Caco-2 (cell line): ENCODE measurements around the gene KCNJ12. TPM values are rescaled to one million over a fixed set of nuclear protein-coding genes. Genes with fewer than 3 reads are reported as not detected.

ENCODE experiments used
- BruUV-seq: library from RNA; stranded (reverse); fragments of 400-500 nt; replicated peaks from 2 replicates; lab custom pipeline; 2021; lab: Mats Ljungman, UMichigan
- CTCF ChIA-PET: fragments of 300-600 bp; sonication (Branson Sonifier 250); formaldehyde crosslinking; loops from one replicate; lab custom pipeline; 2022; ENCODE audit warnings: antibody characterized with exemption; lab: Charles Lee
- POLR2A ChIA-PET: fragments of 300-600 bp; sonication (Branson Sonifier 250); formaldehyde crosslinking; loops from one replicate; lab custom pipeline; 2022; ENCODE audit warnings: antibody characterized with exemption; lab: Charles Lee
- DNase-seq, 2 experiments: peaks; one replicate each; pipeline versions ENCODE4 v3.0.0 to v3.0.0-alpha.2; 2020 to 2022
- H3K27me3 ChIP-seq: replicated peaks from 2 replicates; pipeline ENCODE4 v1.6.0; 2011; ENCODE audit warnings: low read length; ENCODE audit not compliant: control insufficient read depth, insufficient read depth
- H3K36me3 ChIP-seq: 2 replicates; pipeline ENCODE4 v1.5.1; 2011; ENCODE audit warnings: low read length; ENCODE audit not compliant: control insufficient read depth, insufficient read depth
- H3K4me1 ChIP-seq: fragments of 250-450 bp; sonication (Bioruptor Pico); 2 replicates; pipeline ENCODE4 v1.5.1; 2020; ENCODE audit warnings: mild to moderate bottlenecking
- H3K4me3 ChIP-seq: 2 replicates; pipeline ENCODE4 v1.5.1; 2011; ENCODE audit warnings: low read depth, mild to moderate bottlenecking, control low read depth, low read length
- H3K9me3 ChIP-seq: fragments of 250-450 bp; sonication (Bioruptor Pico); 2 replicates; pipeline ENCODE4 v1.5.1; 2020; ENCODE audit warnings: mild to moderate bottlenecking, moderate library complexity
- H3K27ac Mint-ChIP-seq: one replicate; pipeline ENCODE4 v1.8.0; 2022; ENCODE audit warnings: mixed read lengths; ENCODE audit not compliant: unreplicated experiment
- H3K27me3 Mint-ChIP-seq: one replicate; pipeline ENCODE4 v1.8.0; 2022; ENCODE audit warnings: mixed read lengths; ENCODE audit not compliant: insufficient read depth, unreplicated experiment
- H3K36me3 Mint-ChIP-seq: one replicate; pipeline ENCODE4 v1.8.0; 2022; ENCODE audit warnings: mild to moderate bottlenecking, mixed read lengths; ENCODE audit not compliant: insufficient read depth, unreplicated experiment
- H3K4me1 Mint-ChIP-seq: one replicate; pipeline ENCODE4 v1.8.0; 2022; ENCODE audit warnings: low read depth, mixed read lengths; ENCODE audit not compliant: unreplicated experiment
- H3K4me3 Mint-ChIP-seq: one replicate; pipeline ENCODE4 v1.8.0; 2022; ENCODE audit warnings: mild to moderate bottlenecking, moderate library complexity, mixed read lengths; ENCODE audit not compliant: unreplicated experiment
- H3K9me3 Mint-ChIP-seq: one replicate; pipeline ENCODE4 v1.8.0; 2022; ENCODE audit warnings: mixed read lengths; ENCODE audit not compliant: unreplicated experiment
- intact Hi-C: fragments of 100-400 bp; cut with micrococcal nuclease; formaldehyde crosslinking; loops from one replicate; pipeline ENCODE4 v1.10.0; 2022; ENCODE audit not compliant: unreplicated experiment
- total RNA-seq: library from RNA; stranded (reverse); gene quantifications from 2 replicates; pipeline ENCODE4 v1.2.3, GENCODE V29; 2022
- TF ChIP-seq, protein P1 (sequence below), 2 experiments: fragments of 200-600 bp in 1 of 2; IDR thresholded peaks; 1 replicate in 1 of 2; 2 replicates in 1 of 2; pipeline versions ENCODE4 v1.5.1 to v1.8.0; 2011 to 2022; ENCODE audit warnings: antibody characterized with exemption in 1 of 2, control low read depth in 1 of 2, inconsistent platforms in 1 of 2, low read depth in 1 of 2, low read length in 1 of 2, mild to moderate bottlenecking in 1 of 2, moderate library complexity in 1 of 2; ENCODE audit not compliant: insufficient read depth in 1 of 2, severe bottlenecking in 1 of 2, unreplicated experiment in 1 of 2

The KCNJ12 gene
- total RNA-seq, 1 experiment from 2014 or later, result 0.07 TPM

DNA sequence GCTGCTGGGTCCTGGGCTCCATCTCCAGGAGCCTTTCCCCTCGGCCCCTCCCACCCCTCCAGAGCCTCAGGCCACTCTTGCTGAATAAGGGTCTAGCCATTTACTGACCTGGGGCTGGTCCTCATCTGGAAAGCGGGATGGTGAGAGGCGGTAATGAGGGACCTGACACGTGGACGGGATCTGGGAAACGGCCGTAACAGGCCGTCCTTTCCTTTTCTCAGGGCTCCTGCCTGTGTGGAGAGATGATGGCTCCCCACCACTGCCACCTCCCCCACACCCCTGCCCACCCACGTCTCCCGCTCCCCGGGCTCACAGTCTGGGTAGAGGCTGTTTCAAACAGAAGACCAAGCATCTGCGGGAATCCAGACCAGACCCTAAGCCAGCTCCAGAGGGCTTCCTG, 20.6 kb upstream of the KCNJ12 start:
- Histone ChIP-seq H3K9me3 (no peaks in the 10 kb centered on the region), H3K4me3 (no peak overlapping the region), H3K36me3 (no peaks in the 10 kb centered on the region), H3K4me1 (peaks cover 17% of the 10 kb centered on the region; the same call in 1 of the 2 replicates), H3K27me3 (no peaks in the 10 kb centered on the region)
- BruUV-seq, result no TSS peak
- H3K4me3 Mint-ChIP-seq, result no peak overlapping the region
- ChIA-PET CTCF (no interaction called here), POLR2A (no interaction called here)
- intact Hi-C loops, result no loop called here
- no peaks in the 10 kb centered on the region for H3K36me3 Mint-ChIP-seq
- no peaks in the 10 kb centered on the region for H3K27me3 Mint-ChIP-seq
- no peak for DNase-seq
- no peaks in the 10 kb centered on the region for H3K4me1 Mint-ChIP-seq
- TF ChIP-seq, protein P1, sequence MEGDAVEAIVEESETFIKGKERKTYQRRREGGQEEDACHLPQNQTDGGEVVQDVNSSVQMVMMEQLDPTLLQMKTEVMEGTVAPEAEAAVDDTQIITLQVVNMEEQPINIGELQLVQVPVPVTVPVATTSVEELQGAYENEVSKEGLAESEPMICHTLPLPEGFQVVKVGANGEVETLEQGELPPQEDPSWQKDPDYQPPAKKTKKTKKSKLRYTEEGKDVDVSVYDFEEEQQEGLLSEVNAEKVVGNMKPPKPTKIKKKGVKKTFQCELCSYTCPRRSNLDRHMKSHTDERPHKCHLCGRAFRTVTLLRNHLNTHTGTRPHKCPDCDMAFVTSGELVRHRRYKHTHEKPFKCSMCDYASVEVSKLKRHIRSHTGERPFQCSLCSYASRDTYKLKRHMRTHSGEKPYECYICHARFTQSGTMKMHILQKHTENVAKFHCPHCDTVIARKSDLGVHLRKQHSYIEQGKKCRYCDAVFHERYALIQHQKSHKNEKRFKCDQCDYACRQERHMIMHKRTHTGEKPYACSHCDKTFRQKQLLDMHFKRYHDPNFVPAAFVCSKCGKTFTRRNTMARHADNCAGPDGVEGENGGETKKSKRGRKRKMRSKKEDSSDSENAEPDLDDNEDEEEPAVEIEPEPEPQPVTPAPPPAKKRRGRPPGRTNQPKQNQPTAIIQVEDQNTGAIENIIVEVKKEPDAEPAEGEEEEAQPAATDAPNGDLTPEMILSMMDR (IDR thresholded peaks at IDR 0.05; ENCODE audit: insufficient read depth in 1 of 2, low read depth in 1 of 2, low read length in 1 of 2, severe bottlenecking in 1 of 2, unreplicated experiment in 1 of 2), result no peak
- H3K9me3 Mint-ChIP-seq, result peaks cover 8% of the 10 kb centered on the region
- no peak overlapping the region for H3K27ac Mint-ChIP-seq

DNA sequence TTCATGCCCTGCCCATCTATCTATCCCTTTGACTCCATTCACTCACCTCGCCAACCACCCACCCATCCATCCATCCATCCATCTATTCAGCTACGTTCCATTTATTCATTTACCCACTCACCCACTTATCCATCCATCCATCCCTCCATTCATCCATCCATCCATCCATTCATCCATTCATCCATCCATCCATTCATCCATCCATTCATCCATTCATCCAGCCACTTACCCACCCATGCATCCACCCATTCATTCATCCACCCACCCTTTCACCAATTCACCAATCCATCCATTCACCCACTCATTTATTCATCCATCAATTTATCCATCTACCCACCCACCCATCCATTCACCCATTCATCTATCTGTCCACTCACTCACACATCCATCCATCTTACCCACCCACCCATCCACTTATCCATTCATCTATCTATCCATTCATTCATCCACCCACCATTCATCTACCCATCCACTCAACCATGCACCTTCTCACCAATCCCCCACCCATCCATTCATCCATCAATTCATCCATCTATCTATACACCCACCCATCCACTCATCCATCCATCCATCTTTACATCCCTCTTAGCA, 19.5 kb upstream of the KCNJ12 start:
- Mint-ChIP-seq H3K4me3 (no peak overlapping the region), H3K9me3 (peaks cover 8% of the 10 kb centered on the region), H3K27me3 (no peaks in the 10 kb centered on the region), H3K36me3 (no peaks in the 10 kb centered on the region), H3K4me1 (no peaks in the 10 kb centered on the region), H3K27ac (no peak overlapping the region)
- H3K27me3 ChIP-seq, result no peaks in the 10 kb centered on the region
- no peak for DNase-seq
- no peaks in the 10 kb centered on the region for H3K36me3 ChIP-seq
- CTCF ChIA-PET, result no interaction called here
- H3K9me3 ChIP-seq, result no peaks in the 10 kb centered on the region
- intact Hi-C loops, result no loop called here
- peaks cover 15% of the 10 kb centered on the region; the same call in 1 of the 2 replicates for H3K4me1 ChIP-seq
- no peak overlapping the region for H3K4me3 ChIP-seq
- TF ChIP-seq, protein P1 (IDR thresholded peaks at IDR 0.05; ENCODE audit: insufficient read depth in 1 of 2, low read depth in 1 of 2, low read length in 1 of 2, severe bottlenecking in 1 of 2, unreplicated experiment in 1 of 2), result no peak
- BruUV-seq, result no TSS peak
- POLR2A ChIA-PET, result no interaction called here

DNA sequence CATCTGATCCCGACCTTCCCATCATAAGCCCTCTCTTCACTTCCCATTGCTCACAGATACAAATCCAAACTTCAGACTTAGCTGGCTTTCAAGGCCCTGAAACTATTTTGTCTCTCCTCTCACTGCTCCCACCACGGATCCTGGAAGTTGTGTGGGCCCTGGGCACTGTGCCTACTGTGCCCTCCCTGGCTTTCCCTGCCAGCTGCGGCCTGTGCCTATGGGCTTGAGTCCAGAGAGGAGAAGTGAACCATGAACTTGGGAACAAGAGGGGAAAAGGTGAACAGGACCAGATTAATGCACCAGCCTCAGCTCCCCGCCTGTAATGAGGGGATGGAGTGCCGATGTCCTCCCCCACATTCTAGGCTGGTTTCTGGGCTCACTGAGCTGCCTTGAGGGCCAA, 18.9 kb upstream of the KCNJ12 start:
- CTCF ChIA-PET, result no interaction called here
- intact Hi-C loops, result no loop called here
- POLR2A ChIA-PET, result no interaction called here

More for the DNA sequence above, 18.9 kb upstream of the KCNJ12 start:
- BruUV-seq, result no TSS peak
- H3K27ac Mint-ChIP-seq, result no peak overlapping the region
- TF ChIP-seq, protein P1 (IDR thresholded peaks at IDR 0.05; ENCODE audit: insufficient read depth in 1 of 2, low read depth in 1 of 2, low read length in 1 of 2, severe bottlenecking in 1 of 2, unreplicated experiment in 1 of 2), result no peak
- peaks cover 14% of the 10 kb centered on the region; the same call in 1 of the 2 replicates for H3K4me1 ChIP-seq
- no peaks in the 10 kb centered on the region for H3K9me3 ChIP-seq
- H3K36me3 ChIP-seq, result no peaks in the 10 kb centered on the region
- DNase-seq, result no peak
- H3K4me1 Mint-ChIP-seq, result no peaks in the 10 kb centered on the region
- no peak overlapping the region for H3K4me3 ChIP-seq
- H3K9me3 Mint-ChIP-seq, result peaks cover 8% of the 10 kb centered on the region
- H3K4me3 Mint-ChIP-seq, result no peak overlapping the region
- H3K27me3 Mint-ChIP-seq, result no peaks in the 10 kb centered on the region
- no peaks in the 10 kb centered on the region for H3K27me3 ChIP-seq
- no peaks in the 10 kb centered on the region for H3K36me3 Mint-ChIP-seq
